Retinal pigment epithelial cell (primary cell): Measurements from ENCODE around the gene CELF2.

Source experiments
- DNase-seq: peaks from one replicate; pipeline ENCODE4 v3.0.0-alpha.2; 2010; ENCODE audit warnings: low read depth
- H3K4me3 ChIP-seq: 2 replicates; pipeline ENCODE4 v1.5.1; 2011; ENCODE audit warnings: mild to moderate bottlenecking, low read length, control low read depth, moderate library complexity
- TF ChIP-seq, protein P1 (sequence below): conservative IDR thresholded peaks from 2 replicates; pipeline ENCODE4 v1.5.1; 2011; ENCODE audit warnings: low read depth, low read length, control low read depth, inconsistent platforms

The CELF2 gene

DNA sequence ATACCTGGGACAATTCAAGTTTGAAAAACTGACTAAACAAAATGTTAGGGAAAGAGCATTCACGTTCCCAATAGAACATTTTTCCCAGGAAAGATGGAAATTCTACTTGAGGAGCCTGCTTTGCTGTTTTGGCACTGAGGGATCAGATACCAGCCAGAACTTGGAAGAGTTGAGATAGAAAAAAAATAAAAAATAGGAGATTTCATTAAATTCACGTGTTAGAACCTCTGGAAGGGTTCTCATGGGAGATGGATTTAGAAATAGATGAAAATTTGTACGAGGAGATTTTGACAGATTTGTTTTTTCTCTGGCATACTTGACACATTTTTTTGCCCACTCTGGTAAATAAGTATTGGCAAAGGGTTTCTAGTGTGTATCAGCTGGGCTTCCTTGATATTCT, 63.7 kb downstream of the CELF2 start:
- TF ChIP-seq, protein P1, sequence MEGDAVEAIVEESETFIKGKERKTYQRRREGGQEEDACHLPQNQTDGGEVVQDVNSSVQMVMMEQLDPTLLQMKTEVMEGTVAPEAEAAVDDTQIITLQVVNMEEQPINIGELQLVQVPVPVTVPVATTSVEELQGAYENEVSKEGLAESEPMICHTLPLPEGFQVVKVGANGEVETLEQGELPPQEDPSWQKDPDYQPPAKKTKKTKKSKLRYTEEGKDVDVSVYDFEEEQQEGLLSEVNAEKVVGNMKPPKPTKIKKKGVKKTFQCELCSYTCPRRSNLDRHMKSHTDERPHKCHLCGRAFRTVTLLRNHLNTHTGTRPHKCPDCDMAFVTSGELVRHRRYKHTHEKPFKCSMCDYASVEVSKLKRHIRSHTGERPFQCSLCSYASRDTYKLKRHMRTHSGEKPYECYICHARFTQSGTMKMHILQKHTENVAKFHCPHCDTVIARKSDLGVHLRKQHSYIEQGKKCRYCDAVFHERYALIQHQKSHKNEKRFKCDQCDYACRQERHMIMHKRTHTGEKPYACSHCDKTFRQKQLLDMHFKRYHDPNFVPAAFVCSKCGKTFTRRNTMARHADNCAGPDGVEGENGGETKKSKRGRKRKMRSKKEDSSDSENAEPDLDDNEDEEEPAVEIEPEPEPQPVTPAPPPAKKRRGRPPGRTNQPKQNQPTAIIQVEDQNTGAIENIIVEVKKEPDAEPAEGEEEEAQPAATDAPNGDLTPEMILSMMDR = no peak
- H3K4me3 ChIP-seq = no peak overlapping the region
- no peak for DNase-seq

DNA sequence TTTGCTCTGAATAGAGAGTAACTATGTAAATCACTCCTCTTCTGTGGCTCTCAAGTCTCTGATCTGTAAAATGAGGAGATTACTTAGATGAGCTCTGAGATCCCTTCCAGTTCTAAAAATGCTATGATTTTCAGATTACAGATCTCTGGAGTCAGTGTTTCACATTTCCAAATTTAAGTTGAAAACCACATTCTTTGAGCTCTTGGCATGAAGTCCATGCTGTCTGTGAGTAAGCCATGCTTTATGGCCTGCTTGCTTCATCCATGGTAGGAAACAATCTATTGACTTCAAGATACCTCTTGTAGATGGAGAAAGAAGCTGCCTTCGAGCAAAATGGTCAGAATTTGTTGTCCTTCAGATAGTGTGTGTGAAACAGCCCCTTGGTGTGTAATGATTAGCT, 64.9 kb downstream of the CELF2 start:
- DNase-seq = no peak
- TF ChIP-seq, protein P1 = no peak
- H3K4me3 ChIP-seq = no peak overlapping the region

DNA sequence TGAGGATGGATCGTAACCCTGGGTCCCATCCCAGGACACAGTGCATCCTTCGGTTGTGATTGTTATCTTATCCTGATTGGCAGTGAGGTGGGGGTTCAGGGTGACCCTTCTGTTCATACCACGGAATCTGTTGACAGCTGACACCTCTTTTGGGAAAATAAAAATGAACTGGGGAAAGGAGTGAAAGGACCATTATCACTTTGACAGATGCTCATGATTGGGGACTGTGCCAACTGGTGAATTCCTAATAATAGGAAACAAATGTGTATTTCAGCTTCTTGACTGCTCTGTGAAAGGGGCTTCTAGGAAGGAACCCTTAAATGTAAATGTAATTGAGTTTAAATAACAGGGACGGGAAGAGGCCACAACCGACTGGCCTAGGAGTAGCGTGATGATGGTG, 65.4 kb downstream of the CELF2 start:
- TF ChIP-seq, protein P1 = no peak

DNA sequence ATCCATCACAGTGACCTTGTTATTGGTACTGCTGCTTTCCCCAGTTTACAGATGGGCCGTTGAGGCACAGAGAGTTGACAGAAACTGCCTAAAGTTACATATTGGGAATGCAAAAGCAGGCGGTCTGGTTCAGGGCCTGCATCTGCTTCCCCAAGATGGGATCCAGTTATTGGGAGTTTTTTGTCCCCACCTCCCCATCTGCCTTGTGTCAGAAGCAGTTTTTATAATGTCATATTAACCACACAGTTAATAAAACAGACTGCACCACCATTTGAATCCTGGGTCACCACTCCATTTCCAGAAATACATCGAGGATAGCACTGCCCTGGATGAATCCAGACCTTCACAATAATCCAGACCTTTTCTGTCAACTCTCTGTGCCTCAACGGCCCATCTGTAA, 67.9 kb downstream of the CELF2 start:
- H3K4me3 ChIP-seq = no peak overlapping the region
- TF ChIP-seq, protein P1 = no peak
- no peak for DNase-seq

More for the DNA sequence above, 65.4 kb downstream of the CELF2 start:
- H3K4me3 ChIP-seq = no peak overlapping the region
- DNase-seq = no peak

DNA sequence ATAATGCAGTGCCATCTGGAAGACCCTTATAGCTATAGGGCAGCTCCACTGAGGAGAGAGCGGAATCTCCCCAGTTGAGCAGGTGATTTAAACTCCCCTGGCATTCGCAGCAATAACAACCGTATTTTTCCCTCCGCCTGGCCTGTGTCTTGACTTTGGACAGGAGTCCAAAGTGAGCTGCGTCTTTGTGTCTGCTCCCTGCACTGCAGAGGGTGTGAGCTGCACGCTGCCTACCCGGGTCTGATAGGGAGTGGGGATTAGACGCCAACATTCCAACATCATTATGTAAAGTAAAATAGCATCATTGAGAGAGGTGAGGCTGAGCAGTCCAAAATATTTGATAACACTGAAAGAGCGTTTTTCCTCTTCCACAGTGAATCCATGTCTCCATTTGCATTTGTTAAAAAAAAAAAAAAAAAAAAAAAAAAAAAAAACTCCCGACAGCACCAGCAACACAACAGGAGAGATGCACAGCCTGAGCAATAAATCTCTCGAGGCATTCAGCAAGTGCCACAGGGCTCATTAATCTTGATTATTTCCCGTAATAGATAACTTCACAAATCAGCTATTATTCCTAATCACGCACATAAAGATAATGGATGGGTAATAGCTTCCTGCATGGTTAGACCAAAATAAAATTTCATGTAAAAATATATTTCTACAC, 68.6 kb downstream of the CELF2 start:
- DNase-seq = no peak
- TF ChIP-seq, protein P1 = no peak
- H3K4me3 ChIP-seq = no peak overlapping the region

DNA sequence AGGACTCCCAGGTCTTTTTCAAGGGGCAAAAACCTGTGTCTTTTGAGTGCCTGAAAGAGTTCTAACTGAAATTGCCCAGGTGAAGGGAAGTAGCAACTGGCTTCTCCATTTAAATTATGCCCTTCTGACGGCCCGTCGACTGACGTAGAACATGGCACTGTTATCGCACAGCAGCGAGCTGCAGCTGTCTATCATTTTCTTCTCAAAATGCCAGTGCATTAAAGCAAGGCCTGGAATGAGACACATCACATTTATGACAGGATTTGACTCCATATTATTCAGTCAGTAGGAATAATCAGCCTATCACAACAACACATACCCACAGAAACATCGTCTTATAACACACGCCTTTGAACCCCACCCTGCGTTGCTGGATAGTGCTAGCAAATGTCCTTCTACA, 69.7 kb downstream of the CELF2 start:
- TF ChIP-seq, protein P1 = no peak
- DNase-seq = no peak
- no peak overlapping the region for H3K4me3 ChIP-seq

DNA sequence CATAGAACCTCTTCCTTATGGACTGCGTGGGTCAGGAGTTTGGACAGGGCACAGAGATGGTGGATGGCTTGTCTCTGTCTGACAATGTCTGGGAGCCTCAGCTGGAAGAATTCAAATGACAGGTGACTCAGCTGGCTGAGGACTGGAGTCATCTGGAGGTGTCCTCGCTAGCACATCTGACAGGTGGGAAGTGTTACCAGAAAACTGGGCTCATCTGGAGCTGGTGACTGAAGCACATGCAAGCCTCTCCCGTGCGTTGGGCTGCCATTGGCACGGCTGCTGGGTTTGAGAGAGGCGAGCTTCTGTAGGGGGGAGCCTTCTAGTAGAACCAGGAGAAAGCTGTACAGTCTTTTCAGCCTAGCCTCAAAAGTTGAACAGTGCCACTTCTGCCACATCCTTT, 71.0 kb downstream of the CELF2 start:
- TF ChIP-seq, protein P1 = no peak
- H3K4me3 ChIP-seq = no peak overlapping the region
- no peak for DNase-seq
